ENCODE results near the gene GNAO1.

The GNAO1 gene

GRCh38 chr16:56295059-56295665 is 103.9 kb downstream of the GNAO1 start:
- no peak for DNase-seq (ENCODE audit: low read depth in 1 of 2, low spot score in 1 of 2)
- no peak for TF ChIP-seq JUND (IDR thresholded peaks at IDR 0.05; ENCODE audit: low read depth)
- in situ Hi-C loops (cut with HindIII; ENCODE audit: low pct_unique_long_range_greater_than_20kb, low sequenced_read_pairs) = no loop called here

GRCh38 chr16:56295739-56296527 is 104.6 kb downstream of the GNAO1 start:
- no peak for TF ChIP-seq JUND (IDR thresholded peaks at IDR 0.05; ENCODE audit: low read depth)
- in situ Hi-C loops (cut with HindIII; ENCODE audit: low pct_unique_long_range_greater_than_20kb, low sequenced_read_pairs) = no loop called here
- DNase-seq (ENCODE audit: low read depth in 1 of 2, low spot score in 1 of 2) = no peak

- DNase-seq (ENCODE audit: low read depth in 1 of 2, low spot score in 1 of 2) = no peak
- no peak for TF ChIP-seq JUND (IDR thresholded peaks at IDR 0.05; ENCODE audit: low read depth)
- in situ Hi-C loops (cut with HindIII; ENCODE audit: low pct_unique_long_range_greater_than_20kb, low sequenced_read_pairs) = no loop called here
These were observed 106.4 kb downstream of the GNAO1 start for GRCh38 chr16:56297684-56298083.

- DNase-seq (ENCODE audit: low read depth in 1 of 2, low spot score in 1 of 2) = no peak
- in situ Hi-C loops (cut with HindIII; ENCODE audit: low pct_unique_long_range_greater_than_20kb, low sequenced_read_pairs) = no loop called here
- no peak for TF ChIP-seq JUND (IDR thresholded peaks at IDR 0.05; ENCODE audit: low read depth)
These were observed 106.8 kb downstream of the GNAO1 start for GRCh38 chr16:56298116-56298515.

- TF ChIP-seq JUND (IDR thresholded peaks at IDR 0.05; ENCODE audit: low read depth) = no peak
- in situ Hi-C loops (cut with HindIII; ENCODE audit: low pct_unique_long_range_greater_than_20kb, low sequenced_read_pairs) = no loop called here
- DNase-seq (ENCODE audit: low read depth in 1 of 2, low spot score in 1 of 2) = no peak
These were observed 107.8 kb downstream of the GNAO1 start for GRCh38 chr16:56298948-56299596.

- no peak for DNase-seq (ENCODE audit: low read depth in 1 of 2, low spot score in 1 of 2)
- no peak for TF ChIP-seq JUND (IDR thresholded peaks at IDR 0.05; ENCODE audit: low read depth)
- in situ Hi-C loops (cut with HindIII; ENCODE audit: low pct_unique_long_range_greater_than_20kb, low sequenced_read_pairs) = no loop called here
These were observed 108.9 kb downstream of the GNAO1 start for GRCh38 chr16:56300242-56300623.

- no peak for TF ChIP-seq JUND (IDR thresholded peaks at IDR 0.05; ENCODE audit: low read depth)
- in situ Hi-C loops (cut with HindIII; ENCODE audit: low pct_unique_long_range_greater_than_20kb, low sequenced_read_pairs) = no loop called here
These were observed 109.9 kb downstream of the GNAO1 start for GRCh38 chr16:56300891-56301850.

GRCh38 chr16:56302506-56302905 is 111.2 kb downstream of the GNAO1 start:
- TF ChIP-seq JUND (IDR thresholded peaks at IDR 0.05; ENCODE audit: low read depth) = no peak
- DNase-seq (ENCODE audit: low read depth in 1 of 2, low spot score in 1 of 2) = no peak
- in situ Hi-C loops (cut with HindIII; ENCODE audit: low pct_unique_long_range_greater_than_20kb, low sequenced_read_pairs) = no loop called here

More at GRCh38 chr16:56300891-56301850, 109.9 kb downstream of the GNAO1 start:
- DNase-seq (ENCODE audit: low read depth in 1 of 2, low spot score in 1 of 2) = no peak

- DNase-seq (ENCODE audit: low read depth in 1 of 2, low spot score in 1 of 2) = no peak
- in situ Hi-C loops (cut with HindIII; ENCODE audit: low pct_unique_long_range_greater_than_20kb, low sequenced_read_pairs) = no loop called here
- TF ChIP-seq JUND (IDR thresholded peaks at IDR 0.05; ENCODE audit: low read depth) = no peak
These were observed 111.9 kb downstream of the GNAO1 start for GRCh38 chr16:56303066-56303715.

GRCh38 chr16:56303880-56304279 is 112.6 kb downstream of the GNAO1 start:
- DNase-seq (ENCODE audit: low read depth in 1 of 2, low spot score in 1 of 2) = peak in 1 of 2 experiments; percentile 59
- in situ Hi-C loops (cut with HindIII; ENCODE audit: low pct_unique_long_range_greater_than_20kb, low sequenced_read_pairs) = no loop called here
- TF ChIP-seq JUND (IDR thresholded peaks at IDR 0.05; ENCODE audit: low read depth) = no peak

- in situ Hi-C loops (cut with HindIII; ENCODE audit: low pct_unique_long_range_greater_than_20kb, low sequenced_read_pairs) = no loop called here
- DNase-seq (ENCODE audit: low read depth in 1 of 2, low spot score in 1 of 2) = no peak
- no peak for TF ChIP-seq JUND (IDR thresholded peaks at IDR 0.05; ENCODE audit: low read depth)
These were observed 114.8 kb downstream of the GNAO1 start for GRCh38 chr16:56305956-56306565.
